Loucy (cell line): ENCODE measurements around the gene SLC7A10.

ENCODE experiments used
- CTCF ChIP-seq: fragments of 200-600 bp; sonication (generic); conservative IDR thresholded peaks from 2 replicates; pipeline ENCODE4 v1.5.1; 2014; ENCODE audit warnings: mild to moderate bottlenecking, antibody characterized with exemption, low read length
- EZH2phosphoT487 ChIP-seq: fragments of 200-600 bp; IDR thresholded peaks from 2 replicates; pipeline ENCODE4 v1.6.1; 2018; ENCODE audit warnings: antibody characterized with exemption, mild to moderate bottlenecking, moderate library complexity, borderline replicate concordance

GRCh38 chr19:33175156-33175782 is 50.4 kb downstream of the SLC7A10 start:
- TF ChIP-seq CTCF (no peak), EZH2phosphoT487 (no peak)
